IgD-negative memory B cell (primary cell): ENCODE results near the gene CDX1. TPM values are rescaled to one million over a fixed set of nuclear protein-coding genes. Genes with fewer than 3 reads are reported as not detected.
A peak's percentile ranks its signal among the peaks of the same experiment; 100 is the strongest.

ENCODE experiments used
- H3K27ac Mint-ChIP-seq, 3 donors: one replicate each; pipeline ENCODE4 v1.8.0; 2020 to 2022; ENCODE audit warnings: mild to moderate bottlenecking in 3 of 3, mixed read lengths in 3 of 3, moderate library complexity in 1 of 3
- H3K27me3 Mint-ChIP-seq: one replicate; pipeline ENCODE4 v1.8.0; 2021; ENCODE audit warnings: mixed read lengths
- H3K36me3 Mint-ChIP-seq: one replicate; pipeline ENCODE4 v1.8.0; 2020; ENCODE audit warnings: mild to moderate bottlenecking, mixed read lengths
- H3K4me1 Mint-ChIP-seq, 3 donors: one replicate each; pipeline ENCODE4 v1.8.0; 2020 to 2022; ENCODE audit warnings: mixed read lengths in 3 of 3, mild to moderate bottlenecking in 1 of 3
- H3K4me3 Mint-ChIP-seq, 4 donors: one replicate each; pipeline ENCODE4 v1.8.0; 2020 to 2022; ENCODE audit warnings: mild to moderate bottlenecking in 4 of 4, mixed read lengths in 4 of 4, moderate library complexity in 3 of 4
- H3K9me3 Mint-ChIP-seq, 3 donors: one replicate each; pipeline ENCODE4 v1.8.0; 2020 to 2021; ENCODE audit warnings: mixed read lengths in 3 of 3, mild to moderate bottlenecking in 1 of 3
- polyA plus RNA-seq: library from polyadenylated mRNA; unstranded; fragments of 300-500 nt; fragmentation: Illumina TruSeq; gene quantifications from one replicate; pipeline ENCODE4 v1.2.3, GENCODE V29; 2021

Gene CDX1
- polyA plus RNA-seq = not detected

DNA sequence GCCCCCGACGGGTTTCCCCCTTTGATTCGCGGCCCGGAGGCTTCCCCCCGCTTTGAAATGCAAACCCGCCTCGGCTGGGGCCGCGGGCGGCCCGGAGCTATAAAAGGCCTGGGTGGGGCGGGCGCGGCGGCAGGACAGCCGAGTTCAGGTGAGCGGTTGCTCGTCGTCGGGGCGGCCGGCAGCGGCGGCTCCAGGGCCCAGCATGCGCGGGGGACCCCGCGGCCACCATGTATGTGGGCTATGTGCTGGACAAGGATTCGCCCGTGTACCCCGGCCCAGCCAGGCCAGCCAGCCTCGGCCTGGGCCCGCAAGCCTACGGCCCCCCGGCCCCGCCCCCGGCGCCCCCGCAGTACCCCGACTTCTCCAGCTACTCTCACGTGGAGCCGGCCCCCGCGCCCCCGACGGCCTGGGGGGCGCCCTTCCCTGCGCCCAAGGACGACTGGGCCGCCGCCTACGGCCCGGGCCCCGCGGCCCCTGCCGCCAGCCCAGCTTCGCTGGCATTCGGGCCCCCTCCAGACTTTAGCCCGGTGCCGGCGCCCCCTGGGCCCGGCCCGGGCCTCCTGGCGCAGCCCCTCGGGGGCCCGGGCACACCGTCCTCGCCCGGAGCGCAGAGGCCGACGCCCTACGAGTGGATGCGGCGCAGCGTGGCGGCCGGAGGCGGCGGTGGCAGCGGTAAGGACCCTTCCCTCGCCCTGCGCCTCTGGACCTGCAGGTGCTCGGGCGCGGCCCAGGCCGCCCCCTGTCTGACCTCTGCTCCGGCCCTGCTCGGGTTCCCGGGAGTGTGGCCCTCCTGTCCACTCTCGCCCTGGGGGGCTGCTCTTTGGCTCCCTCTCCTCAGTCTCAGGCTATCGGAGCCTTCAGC, at the start of gene CDX1:
Gene CDX1 (plus strand): TSS at position 129 of the 862 bp plus-strand sequence. CDS start 99 bp downstream, at position 228.
- Mint-ChIP-seq H3K36me3 (no peaks in the 10 kb centered on the region), H3K4me1 (peaks cover 2 to 4% (median 3%) of the 10 kb centered on the region in 3 donors), H3K27me3 (peaks cover 35% of the 10 kb centered on the region), H3K27ac (peak within 1 kb of the TSS in 1 of 3 donors; percentile 71), H3K9me3 (no peaks in the 10 kb centered on the region), H3K4me3 (peak within 1 kb of the TSS in 1 of 4 donors; percentile 75)

DNA sequence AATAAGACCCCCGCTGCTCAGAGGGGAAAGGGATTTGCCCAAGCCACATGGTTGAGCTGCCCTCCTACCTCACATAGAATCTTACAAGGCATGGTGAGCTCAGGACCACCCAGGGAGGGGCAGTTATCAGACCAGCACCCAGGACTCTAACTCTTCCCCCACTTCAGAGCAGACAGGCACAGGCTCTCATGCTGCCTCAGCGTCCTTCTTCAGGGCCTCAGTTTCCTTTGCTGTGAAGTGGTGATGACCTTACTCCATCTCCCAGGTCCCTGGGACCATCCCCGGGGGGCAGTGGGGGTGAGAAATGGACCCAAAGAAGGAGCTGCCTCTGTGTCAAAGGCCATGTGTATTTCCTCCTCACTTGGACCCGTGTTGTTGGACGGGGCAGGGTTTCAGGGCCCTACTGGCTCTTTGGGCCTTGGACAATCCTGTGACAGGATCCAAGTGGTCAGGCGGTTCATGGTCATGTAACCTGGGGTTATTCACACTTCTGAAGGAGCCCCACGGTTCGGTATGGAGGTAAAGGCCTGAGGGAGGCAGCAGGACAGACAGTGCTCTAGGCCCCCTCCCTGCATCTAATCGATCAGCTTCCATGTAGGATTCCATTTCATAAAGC, 48.5 kb upstream of the CDX1 start:
- Mint-ChIP-seq H3K4me1 (peaks cover 0 to 1% (median 0%) of the 10 kb centered on the region in 3 donors), H3K9me3 (no peaks in the 10 kb centered on the region), H3K4me3 (no peak overlapping the region), H3K27ac (no peak overlapping the region), H3K27me3 (no peaks in the 10 kb centered on the region), H3K36me3 (no peaks in the 10 kb centered on the region)

- Mint-ChIP-seq H3K36me3 (no peaks in the 10 kb centered on the region), H3K4me1 (peaks cover 0 to 1% (median 0%) of the 10 kb centered on the region in 3 donors), H3K4me3 (no peak overlapping the region), H3K27me3 (no peaks in the 10 kb centered on the region), H3K27ac (no peak overlapping the region), H3K9me3 (no peaks in the 10 kb centered on the region)
Observed at GRCh38 chr5:150118561-150119229, 47.9 kb upstream of the CDX1 start.

DNA sequence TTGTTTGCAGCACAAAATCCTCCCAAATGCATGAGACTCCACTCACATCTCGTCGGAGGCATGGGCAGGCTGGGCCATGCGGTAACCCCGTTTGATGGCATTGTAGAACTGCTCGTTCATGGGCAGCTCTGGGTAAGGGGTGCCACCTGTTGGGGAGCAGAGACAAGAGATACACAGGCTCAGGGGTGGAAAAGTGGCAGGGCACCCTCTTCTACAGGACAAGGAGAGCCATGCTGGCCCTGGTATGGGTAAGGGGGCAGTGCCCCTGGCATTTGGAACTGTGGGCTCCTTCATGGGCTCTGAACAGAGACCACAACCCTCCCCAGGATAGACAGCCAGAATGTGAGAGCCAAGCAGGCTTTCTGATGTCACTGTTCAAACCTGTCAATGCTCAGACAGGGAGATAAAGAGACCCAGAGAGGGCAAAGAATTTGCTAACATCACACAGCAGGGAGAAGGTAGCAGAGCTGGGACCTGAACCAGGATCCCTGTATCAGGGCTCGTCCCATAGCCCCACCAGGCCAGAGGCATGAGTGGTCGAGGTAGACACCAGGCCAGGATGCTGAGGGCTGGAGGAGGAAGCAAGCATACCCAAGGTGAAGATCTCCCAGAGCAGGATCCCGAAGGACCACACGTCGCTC, 47.0 kb upstream of the CDX1 start:
- peaks cover 0 to 1% (median 0%) of the 10 kb centered on the region in 3 donors for H3K4me1 Mint-ChIP-seq
- no peaks in the 10 kb centered on the region for H3K27me3 Mint-ChIP-seq
- no peak overlapping the region for H3K4me3 Mint-ChIP-seq
- peak overlapping the region in 1 of 3 donors; percentile 16 for H3K27ac Mint-ChIP-seq
- H3K9me3 Mint-ChIP-seq = no peaks in the 10 kb centered on the region
- H3K36me3 Mint-ChIP-seq = no peaks in the 10 kb centered on the region

DNA sequence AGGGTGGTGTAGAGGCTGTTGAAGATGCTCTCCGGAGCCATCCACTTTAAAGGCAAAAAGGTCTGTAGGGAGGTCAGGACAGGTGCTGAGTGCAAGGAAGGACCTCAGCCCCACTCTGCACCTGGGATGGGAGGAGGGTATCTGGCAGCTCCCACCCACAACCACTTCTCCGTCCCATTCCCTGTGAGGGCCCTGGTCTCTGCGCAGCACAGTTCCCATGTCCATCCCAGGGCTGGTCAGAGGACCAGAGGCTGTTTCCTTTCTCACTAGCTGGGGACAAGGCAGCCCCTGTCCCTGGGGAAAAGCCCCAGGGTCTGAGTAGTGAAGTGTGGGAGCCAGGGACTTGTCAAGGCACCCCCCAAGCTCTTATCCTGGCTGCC, 46.5 kb upstream of the CDX1 start:
- peak overlapping the region in 1 of 3 donors; percentile 16 for H3K27ac Mint-ChIP-seq
- H3K27me3 Mint-ChIP-seq = no peaks in the 10 kb centered on the region
- H3K4me1 Mint-ChIP-seq = peaks cover 0 to 1% (median 0%) of the 10 kb centered on the region in 3 donors
- H3K36me3 Mint-ChIP-seq = no peaks in the 10 kb centered on the region
- H3K9me3 Mint-ChIP-seq = no peaks in the 10 kb centered on the region
- no peak overlapping the region for H3K4me3 Mint-ChIP-seq

DNA sequence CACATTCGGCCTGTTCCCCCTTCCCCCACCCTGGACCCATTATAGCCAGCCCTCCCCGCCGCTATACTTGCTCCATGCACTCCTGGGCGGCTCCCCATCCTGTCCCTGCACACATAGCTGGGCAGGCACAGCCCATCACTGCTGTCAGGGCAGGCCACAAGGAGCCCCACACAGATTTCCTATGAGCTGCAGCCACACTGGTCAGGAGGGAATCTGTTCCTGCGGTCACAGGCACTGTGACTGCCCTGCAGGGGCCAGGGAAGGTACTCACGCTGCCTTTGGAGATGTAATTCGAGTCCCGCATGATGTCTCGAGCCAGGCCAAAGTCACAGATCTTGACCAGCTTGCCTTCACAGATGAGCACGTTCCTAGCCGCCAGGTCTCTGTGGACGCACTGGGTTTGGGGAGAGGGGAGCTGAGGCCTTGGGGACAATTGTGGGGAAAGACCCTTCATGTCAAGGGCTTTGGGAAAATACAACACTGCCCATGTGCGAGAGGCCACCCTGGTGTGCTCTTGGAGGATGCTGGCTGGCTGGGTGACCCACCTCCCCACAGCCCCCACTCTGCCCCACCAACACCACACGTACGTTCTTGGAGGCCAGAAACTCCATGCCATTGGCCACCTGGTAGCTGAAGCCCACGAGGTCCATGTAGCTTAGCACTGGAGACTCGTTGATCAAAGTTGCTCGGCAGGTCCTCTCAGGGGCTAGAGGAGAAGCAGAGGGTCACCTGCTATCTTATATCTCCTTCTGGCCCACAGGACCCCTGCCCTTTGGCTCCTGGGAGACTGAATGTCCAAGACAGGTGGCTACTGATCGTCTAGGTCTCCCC, 45.7 kb upstream of the CDX1 start:
- Mint-ChIP-seq H3K27me3 (no peaks in the 10 kb centered on the region), H3K9me3 (no peaks in the 10 kb centered on the region), H3K4me3 (no peak overlapping the region), H3K4me1 (peaks cover 0 to 1% (median 0%) of the 10 kb centered on the region in 3 donors), H3K27ac (peak overlapping the region in 1 of 3 donors; percentile 83), H3K36me3 (no peaks in the 10 kb centered on the region)

DNA sequence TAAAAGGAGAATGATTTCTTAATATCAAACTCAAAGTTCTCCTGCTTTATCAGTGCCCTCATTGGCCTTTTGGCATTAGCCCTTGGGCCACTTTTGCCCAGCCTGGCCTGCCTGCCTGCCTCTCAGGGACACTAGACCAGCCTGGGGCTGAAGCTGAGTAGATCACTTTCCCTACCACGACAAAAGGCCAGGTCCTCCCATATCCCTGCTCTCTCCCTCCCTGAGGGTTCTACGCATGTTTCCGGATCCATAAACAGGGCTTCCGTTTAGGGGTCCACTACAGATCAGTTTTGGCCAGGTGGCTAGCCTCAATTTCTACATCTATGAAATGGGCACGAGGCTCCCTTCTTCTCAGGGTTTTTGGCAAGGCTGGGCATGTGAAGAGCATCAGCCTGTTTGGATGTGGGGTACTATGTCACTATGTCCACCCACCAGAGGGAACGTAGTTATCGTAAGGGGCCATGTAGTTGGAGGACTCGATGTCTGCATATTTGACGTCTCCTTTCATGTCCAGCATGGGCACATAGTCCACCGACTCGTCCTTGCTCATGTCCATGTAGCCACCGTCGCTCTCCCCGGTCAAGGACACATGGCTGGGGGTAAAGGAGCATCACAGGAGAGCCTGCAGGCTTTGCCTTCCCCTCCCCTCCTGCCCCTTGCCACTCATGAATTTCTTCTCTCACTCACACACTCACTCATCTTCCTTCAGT, 45.0 kb upstream of the CDX1 start:
- Mint-ChIP-seq H3K36me3 (no peaks in the 10 kb centered on the region), H3K4me1 (peaks cover 0 to 1% (median 0%) of the 10 kb centered on the region in 3 donors), H3K9me3 (no peaks in the 10 kb centered on the region), H3K27ac (no peak overlapping the region), H3K27me3 (no peaks in the 10 kb centered on the region), H3K4me3 (peak overlapping the region in 1 of 4 donors; percentile 9)

GRCh38 chr5:150122158-150122510, 44.4 kb upstream of the CDX1 start:
- Mint-ChIP-seq H3K27ac (no peak overlapping the region), H3K4me1 (peaks cover 0 to 1% (median 0%) of the 10 kb centered on the region in 3 donors), H3K27me3 (no peaks in the 10 kb centered on the region), H3K36me3 (no peaks in the 10 kb centered on the region), H3K9me3 (no peaks in the 10 kb centered on the region), H3K4me3 (peak overlapping the region in 1 of 4 donors; percentile 9)

GRCh38 chr5:150122536-150123481, 43.8 kb upstream of the CDX1 start:
- H3K36me3 Mint-ChIP-seq = no peaks in the 10 kb centered on the region
- no peak overlapping the region for H3K4me3 Mint-ChIP-seq
- no peaks in the 10 kb centered on the region for H3K9me3 Mint-ChIP-seq
- H3K4me1 Mint-ChIP-seq = peaks cover 0 to 2% (median 0%) of the 10 kb centered on the region in 3 donors
- no peaks in the 10 kb centered on the region for H3K27me3 Mint-ChIP-seq
- peak overlapping the region in 1 of 3 donors; percentile 13 for H3K27ac Mint-ChIP-seq

GRCh38 chr5:150123542-150123941, 43.0 kb upstream of the CDX1 start:
- Mint-ChIP-seq H3K27me3 (no peaks in the 10 kb centered on the region), H3K4me3 (no peak overlapping the region), H3K36me3 (no peaks in the 10 kb centered on the region), H3K4me1 (peaks cover 0 to 4% (median 0%) of the 10 kb centered on the region in 3 donors), H3K9me3 (no peaks in the 10 kb centered on the region), H3K27ac (no peak overlapping the region)

DNA sequence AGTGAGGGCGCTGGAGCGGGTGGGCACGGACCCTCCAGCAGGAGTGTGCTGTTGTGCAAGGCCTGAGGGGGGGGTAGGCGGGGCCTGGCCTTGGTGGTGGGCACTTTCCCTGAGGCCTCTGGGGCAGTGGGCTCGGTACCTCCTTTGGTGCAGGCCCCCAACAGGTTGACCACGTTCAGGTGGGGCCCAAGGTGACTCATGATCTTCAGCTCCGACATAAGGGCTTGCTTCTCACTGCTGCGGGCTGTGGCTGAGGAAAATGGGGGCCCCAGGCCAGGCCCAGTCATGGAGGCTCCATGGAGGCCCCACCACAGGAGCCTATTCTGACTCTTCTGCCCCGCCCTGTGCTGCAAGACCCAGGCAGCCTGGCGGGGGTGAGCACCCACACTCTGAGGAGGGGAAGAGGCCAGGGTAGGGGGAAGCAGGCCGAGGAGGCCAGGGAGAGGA, 42.4 kb upstream of the CDX1 start:
- H3K4me3 Mint-ChIP-seq = no peak overlapping the region
- H3K36me3 Mint-ChIP-seq = no peaks in the 10 kb centered on the region
- no peaks in the 10 kb centered on the region for H3K9me3 Mint-ChIP-seq
- peaks cover 0 to 4% (median 0%) of the 10 kb centered on the region in 3 donors for H3K4me1 Mint-ChIP-seq
- no peak overlapping the region for H3K27ac Mint-ChIP-seq
- no peaks in the 10 kb centered on the region for H3K27me3 Mint-ChIP-seq

- Mint-ChIP-seq H3K36me3 (no peaks in the 10 kb centered on the region), H3K4me3 (no peak overlapping the region), H3K4me1 (peaks cover 0 to 4% (median 0%) of the 10 kb centered on the region in 3 donors), H3K27ac (no peak overlapping the region), H3K27me3 (no peaks in the 10 kb centered on the region), H3K9me3 (no peaks in the 10 kb centered on the region)
Observed at GRCh38 chr5:150124596-150124995, 42.0 kb upstream of the CDX1 start.

- H3K9me3 Mint-ChIP-seq = no peaks in the 10 kb centered on the region
- H3K27ac Mint-ChIP-seq = no peak overlapping the region
- no peak overlapping the region for H3K4me3 Mint-ChIP-seq
Observed at GRCh38 chr5:150125334-150125733, 41.2 kb upstream of the CDX1 start.

More at GRCh38 chr5:150125334-150125733, 41.2 kb upstream of the CDX1 start:
- Mint-ChIP-seq H3K4me1 (peaks cover 0 to 4% (median 2%) of the 10 kb centered on the region in 3 donors), H3K36me3 (no peaks in the 10 kb centered on the region), H3K27me3 (peaks cover 2% of the 10 kb centered on the region)
